PC-3 (cell line): Measurements from ENCODE around the gene TRIM38. TPM values are rescaled to one million over a fixed set of nuclear protein-coding genes. Genes with fewer than 3 reads are reported as not detected.
A peak's percentile ranks its signal among the peaks of the same experiment; 100 is the strongest.

Experiments used
- ATAC-seq: fragments of 200-7000 bp; cut with Tn5 transposase; 2 replicates; pipeline ENCODE4 v1.9.1; 2020; ENCODE audit warnings: mild to moderate bottlenecking, moderate library complexity
- BruUV-seq: library from RNA; stranded (reverse); fragments of 400-500 nt; replicated peaks from 2 replicates; lab custom pipeline; 2021; lab: Mats Ljungman, UMichigan
- CTCF ChIA-PET: fragments of 300-600 bp; sonication (Branson Sonifier 250); formaldehyde crosslinking; loops from one replicate; lab custom pipeline; 2022; ENCODE audit warnings: antibody characterized with exemption; lab: Charles Lee
- POLR2A ChIA-PET: fragments of 300-600 bp; sonication (Branson Sonifier 250); formaldehyde crosslinking; loops from one replicate; lab custom pipeline; 2022; ENCODE audit warnings: antibody characterized with exemption; ENCODE audit not compliant: unreplicated experiment; lab: Charles Lee
- DNase-seq: peaks from one replicate; pipeline ENCODE4 v3.0.0-alpha.2; 2015
- H2AFZ ChIP-seq: fragments of 300-600 bp; sonication (generic); 2 replicates; pipeline ENCODE4 v1.6.0; 2016; ENCODE audit warnings: antibody characterized with exemption, low read length
- H3F3A ChIP-seq: fragments of 300-600 bp; sonication (generic); one replicate; pipeline ENCODE4 v1.6.0; 2017; ENCODE audit warnings: antibody characterized with exemption, low read length, control low read depth, mild to moderate bottlenecking; ENCODE audit not compliant: unreplicated experiment
- H3K27ac ChIP-seq: fragments of 300-600 bp; sonication (generic); 2 replicates; pipeline ENCODE4 v1.5.1; 2016; ENCODE audit warnings: mild to moderate bottlenecking, low read length
- H3K27me3 ChIP-seq: fragments of 300-600 bp; sonication (generic); 2 replicates; pipeline ENCODE4 v1.6.1; 2016; ENCODE audit warnings: low read length, mixed read lengths
- H3K36me3 ChIP-seq: fragments of 300-600 bp; sonication (generic); 2 replicates; pipeline ENCODE4 v1.6.1; 2016; ENCODE audit warnings: low read depth, mixed run types, low read length, mixed read lengths
- H3K4me1 ChIP-seq: fragments of 300-600 bp; sonication (generic); 2 replicates; pipeline ENCODE4 v1.5.1; 2016; ENCODE audit warnings: low read length; ENCODE audit not compliant: insufficient read depth
- H3K4me2 ChIP-seq: fragments of 300-600 bp; sonication (generic); 2 replicates; pipeline ENCODE4 v1.6.0; 2016; ENCODE audit warnings: low read length
- H3K4me3 ChIP-seq: fragments of 300-600 bp; sonication (generic); 2 replicates; pipeline ENCODE4 v1.5.1; 2016; ENCODE audit warnings: mild to moderate bottlenecking, low read length, mixed read lengths
- H3K79me2 ChIP-seq: fragments of 300-600 bp; sonication (generic); 2 replicates; pipeline ENCODE4 v1.6.1; 2017; ENCODE audit warnings: low read length, mixed read lengths
- H3K9ac ChIP-seq: fragments of 300-600 bp; sonication (generic); 2 replicates; pipeline ENCODE4 v1.6.0; 2016; ENCODE audit warnings: mild to moderate bottlenecking, low read length
- H3K9me2 ChIP-seq: fragments of 300-600 bp; sonication (generic); replicated peaks from 2 replicates; pipeline ENCODE4 v1.6.1; 2016; ENCODE audit warnings: mixed run types, low read length, mixed read lengths
- H3K9me3 ChIP-seq: fragments of 300-600 bp; sonication (generic); 2 replicates; pipeline ENCODE4 v1.6.1; 2016; ENCODE audit warnings: low read length, mixed read lengths
- H4K20me1 ChIP-seq: fragments of 300-600 bp; sonication (generic); 2 replicates; pipeline ENCODE4 v1.6.1; 2016; ENCODE audit warnings: low read length, mixed read lengths
- CTCF ChIP-seq: fragments of 300-600 bp; sonication (generic); conservative IDR thresholded peaks from 2 replicates; pipeline ENCODE4 v1.5.1; 2017; ENCODE audit warnings: antibody characterized with exemption, low read depth, mild to moderate bottlenecking, low read length
- EZH2 ChIP-seq: fragments of 300-600 bp; sonication (generic); IDR thresholded peaks from one replicate; pipeline ENCODE4 v1.6.1; 2017; ENCODE audit warnings: antibody characterized with exemption, mild to moderate bottlenecking, low read length; ENCODE audit not compliant: unreplicated experiment
- EZH2phosphoT487 ChIP-seq: fragments of 300-600 bp; sonication (generic); IDR thresholded peaks from 2 replicates; pipeline ENCODE4 v1.6.1; 2018; ENCODE audit warnings: mild to moderate bottlenecking, antibody characterized with exemption, low read length, borderline replicate concordance
- intact Hi-C: fragments of 100-400 bp; cut with micrococcal nuclease; formaldehyde crosslinking; loops from 2 replicates; pipeline ENCODE4 v1.9.0; 2023
- total RNA-seq: library from RNA; depleted of rRNA; stranded (reverse); fragments of >200 nt; gene quantifications from 2 replicates; pipeline ENCODE4 v1.2.3, GENCODE V29; 2014

TRIM38 gene
- total RNA-seq, 1 experiment from 2014 or later, result 5.6 TPM

DNA sequence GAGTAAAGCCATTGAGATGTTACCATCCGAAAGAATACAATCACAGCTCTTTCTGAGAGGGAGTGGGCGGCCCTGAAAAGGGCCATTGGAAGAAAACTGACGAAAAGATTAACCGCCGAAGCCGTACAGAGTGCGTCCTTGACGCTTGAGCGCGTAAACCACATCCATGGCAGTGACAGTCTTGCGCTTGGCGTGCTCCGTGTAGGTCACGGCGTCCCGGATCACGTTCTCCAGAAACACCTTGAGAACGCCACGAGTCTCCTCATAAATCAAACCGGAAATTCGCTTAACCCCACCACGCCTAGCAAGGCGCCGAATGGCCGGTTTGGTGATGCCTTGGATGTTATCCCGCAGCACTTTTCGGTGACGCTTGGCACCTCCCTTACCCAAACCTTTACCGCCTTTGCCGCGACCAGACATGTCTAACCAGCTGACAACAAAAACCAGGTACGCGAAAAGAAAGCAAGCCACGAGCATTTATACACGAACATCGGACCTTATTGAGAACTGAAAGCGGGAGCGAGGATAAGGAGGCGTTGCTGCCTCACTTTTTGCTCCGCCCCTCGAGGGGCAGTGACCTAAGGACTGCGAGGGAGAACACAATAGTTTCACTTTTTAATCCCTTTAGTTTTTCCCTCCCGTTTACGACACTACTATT is 64.4 kb downstream of the TRIM38 start:
- TF ChIP-seq CTCF (no peak), EZH2phosphoT487 (no peak), EZH2 (no peak)
- peak overlapping the region; percentile 94 for H3K4me2 ChIP-seq
- BruUV-seq, result TSS peak; percentile 75
- no peaks in the 10 kb centered on the region; the same call in 1 of the 2 replicates for H3K79me2 ChIP-seq
- no peaks in the 10 kb centered on the region for H3K9me3 ChIP-seq
- peak overlapping the region; percentile 73 for H3K4me3 ChIP-seq
- ATAC-seq (peak; percentile 39), DNase-seq (peak; percentile 100)
- intact Hi-C loops, result loop anchor here (1.0 to 5.0 kb wide), 4 partner anchors 16 to 1106 kb away; a partner anchor contains a TSS
- peak overlapping the region; percentile 65 for H3K9ac ChIP-seq
- H3K27ac ChIP-seq, result peak overlapping the region; percentile 56
- peaks cover 56% of the 10 kb centered on the region for H3K4me1 ChIP-seq
- peaks cover 15% of the 10 kb centered on the region for H3F3A ChIP-seq
- POLR2A ChIA-PET, result interaction anchor here (0.6 to 2.3 kb wide), 6 partner anchors 16 to 190 kb away, joined by 3 to 42 read pairs (median 5); a partner anchor contains a TSS
- H2AFZ ChIP-seq, result peak overlapping the region; percentile 61
- CTCF ChIA-PET, result interaction anchor here (1.0 to 2.0 kb wide), 3 partner anchors 16 to 171 kb away, joined by 3 to 16 read pairs (median 5); a partner anchor contains a TSS
- H3K36me3 ChIP-seq, result no peaks in the 10 kb centered on the region
- no peaks in the 10 kb centered on the region for H3K27me3 ChIP-seq
- H3K9me2 ChIP-seq, result no peaks in the 10 kb centered on the region
- H4K20me1 ChIP-seq, result peaks cover 3% of the 10 kb centered on the region; the same call in 1 of the 2 replicates

- intact Hi-C loops, result loop anchor here (1.0 to 5.0 kb wide), 4 partner anchors 16 to 1105 kb away; a partner anchor contains a TSS
- H3K4me1 ChIP-seq, result peaks cover 51% of the 10 kb centered on the region
These were observed 65.0 kb downstream of the TRIM38 start for GRCh38 chr6:26027491-26028211.

More at GRCh38 chr6:26027491-26028211, 65.0 kb downstream of the TRIM38 start:
- peaks cover 3% of the 10 kb centered on the region; the same call in 1 of the 2 replicates for H4K20me1 ChIP-seq
- BruUV-seq, result TSS peak; percentile 54
- H3K9ac ChIP-seq, result peak overlapping the region; percentile 53
- no peaks in the 10 kb centered on the region for H3K9me3 ChIP-seq
- DNase-seq (no peak), ATAC-seq (no peak)
- no peaks in the 10 kb centered on the region for H3K36me3 ChIP-seq
- no peaks in the 10 kb centered on the region; the same call in 1 of the 2 replicates for H3K79me2 ChIP-seq
- H3K27ac ChIP-seq, result peak overlapping the region; percentile 56
- TF ChIP-seq EZH2phosphoT487 (no peak), CTCF (no peak), EZH2 (no peak)
- H3K27me3 ChIP-seq, result no peaks in the 10 kb centered on the region
- ChIA-PET POLR2A (interaction anchor here (0.7 to 2.3 kb wide), 3 partner anchors 15 to 96 kb away, joined by 3 to 42 read pairs (median 5); a partner anchor contains a TSS), CTCF (interaction anchor here (0.5 kb wide), 1 partner anchor 32 kb away, joined by 4 read pairs; no protein-coding TSS in a partner anchor)
- H2AFZ ChIP-seq, result peak overlapping the region; percentile 61
- H3K4me2 ChIP-seq, result peak overlapping the region; percentile 94
- peaks cover 15% of the 10 kb centered on the region for H3F3A ChIP-seq
- H3K9me2 ChIP-seq, result no peaks in the 10 kb centered on the region
- peak overlapping the region; percentile 73 for H3K4me3 ChIP-seq
